Smooth muscle cell (in vitro differentiated cells): ENCODE results near the gene ARHGEF3. TPM values are rescaled to one million over a fixed set of nuclear protein-coding genes. Genes with fewer than 3 reads are reported as not detected.
"Not testable (repeated sequence)": the region's sequence is repeated elsewhere in the genome, so short reads cannot be mapped to it uniquely, and the experiment has no call there.

Experiments used
- DNase-seq: peaks from one replicate; lab custom pipeline; 2025; ENCODE audit not compliant: unreplicated experiment; lab: John Stamatoyannopoulos, UW
- H2AFZ ChIP-seq: fragments of 200-600 bp; sonication (generic); 2 replicates; pipeline ENCODE4 v1.6.0; 2016; ENCODE audit warnings: antibody characterized with exemption, low read depth, mild to moderate bottlenecking
- H3F3A ChIP-seq: fragments of 200-600 bp; sonication (generic); 2 replicates; pipeline ENCODE4 v1.6.0; 2017; ENCODE audit warnings: antibody characterized with exemption, low read depth
- H3K27ac ChIP-seq: fragments of 200-600 bp; sonication (generic); 2 replicates; pipeline ENCODE4 v1.5.1; 2016; ENCODE audit warnings: low read depth, mild to moderate bottlenecking
- H3K27me3 ChIP-seq: fragments of 200-600 bp; sonication (generic); 2 replicates; pipeline ENCODE4 v1.6.1; 2016; ENCODE audit warnings: low read depth, mild to moderate bottlenecking
- H3K36me3 ChIP-seq: fragments of 200-600 bp; sonication (generic); 2 replicates; pipeline ENCODE4 v1.5.1; 2016; ENCODE audit warnings: low read depth
- H3K4me1 ChIP-seq: fragments of 200-600 bp; sonication (generic); 2 replicates; pipeline ENCODE4 v1.5.1; 2016; ENCODE audit warnings: low read depth
- H3K4me2 ChIP-seq: fragments of 200-600 bp; sonication (generic); 2 replicates; pipeline ENCODE4 v1.6.0; 2016; ENCODE audit warnings: mild to moderate bottlenecking
- H3K4me3 ChIP-seq: fragments of 200-600 bp; sonication (generic); 2 replicates; pipeline ENCODE4 v1.5.1; 2016; ENCODE audit warnings: mild to moderate bottlenecking
- H3K79me2 ChIP-seq: fragments of 200-600 bp; sonication (generic); 2 replicates; pipeline ENCODE4 v1.6.0; 2016; ENCODE audit warnings: low read depth, mild to moderate bottlenecking
- H3K9ac ChIP-seq: fragments of 200-600 bp; sonication (generic); 2 replicates; pipeline ENCODE4 v1.6.0; 2016; ENCODE audit warnings: low read depth
- H3K9me3 ChIP-seq: fragments of 200-600 bp; sonication (generic); replicated peaks from 2 replicates; pipeline ENCODE4 v1.5.1; 2016; ENCODE audit warnings: low read depth
- H4K20me1 ChIP-seq: fragments of 200-600 bp; sonication (generic); 2 replicates; pipeline ENCODE4 v1.6.0; 2016; ENCODE audit warnings: low read depth
- CTCF ChIP-seq: fragments of 200-600 bp; sonication (generic); IDR thresholded peaks from 2 replicates; pipeline ENCODE4 v1.5.1; 2017; ENCODE audit warnings: borderline replicate concordance, mild to moderate bottlenecking, antibody characterized with exemption; ENCODE audit not compliant: insufficient read depth, poor library complexity, severe bottlenecking
- WGBS: methylation state at CpG from one replicate; pipeline ENCODE4 v1.1.7; 2016; ENCODE audit warnings: low lambda C conversion rate; 5-methylcytosine and 5-hydroxymethylcytosine counted together
- polyA plus RNA-seq: library from polyadenylated mRNA; unstranded; fragments of >200 nt; fragmentation: Nextera tagmentation; extraction: Ambion mirVana; gene quantifications from 2 replicates; pipeline ENCODE4 v1.2.1, GENCODE V29; 2016
- total RNA-seq: library from RNA; depleted of rRNA; stranded (reverse); fragments of >200 nt; gene quantifications from 2 replicates; pipeline ENCODE4 v1.2.3, GENCODE V29; 2014

The ARHGEF3 gene
- total and polyA plus RNA-seq, 2 experiments from 2014 or later, result 131 to 137 TPM

GRCh38 chr3:56693750-56694149 is 108.0 kb downstream of the ARHGEF3 start:
- DNase-seq, result no peak
- Histone ChIP-seq H3K36me3 (no peaks in the 10 kb centered on the region), H3K9me3 (no peaks in the 10 kb centered on the region), H3K9ac (no peak overlapping the region), H3K4me3 (no peak overlapping the region), H3K4me1 (no peaks in the 10 kb centered on the region), H4K20me1 (no peaks in the 10 kb centered on the region), H3K4me2 (no peak overlapping the region), H3K27me3 (no peaks in the 10 kb centered on the region), H3K79me2 (no peaks in the 10 kb centered on the region), H2AFZ (no peak overlapping the region), H3K27ac (no peak overlapping the region), H3F3A (no peaks in the 10 kb centered on the region)
- WGBS, result 88% methylated on average over 3 of the region's 3 CpGs
- no peak for TF ChIP-seq CTCF

- not testable (repeated sequence) for DNase-seq, H3K36me3 ChIP-seq, H2AFZ ChIP-seq, H3K27ac ChIP-seq, H3K4me3 ChIP-seq, H3K4me2 ChIP-seq, H3K9ac ChIP-seq, H4K20me1 ChIP-seq, H3K9me3 ChIP-seq, H3F3A ChIP-seq, H3K27me3 ChIP-seq, H3K79me2 ChIP-seq, H3K4me1 ChIP-seq
- WGBS, result 88% methylated on average over 15 of the region's 15 CpGs
Observed at GRCh38 chr3:56692520-56693433, 109.0 kb downstream of the ARHGEF3 start.

- not testable (repeated sequence) for H4K20me1 ChIP-seq, H2AFZ ChIP-seq
Observed at GRCh38 chr3:56692001-56692365, 109.8 kb downstream of the ARHGEF3 start.

GRCh38 chr3:56691165-56692000 is 110.4 kb downstream of the ARHGEF3 start:
- no peaks in the 10 kb centered on the region for H3K79me2 ChIP-seq
- H3K36me3 ChIP-seq, result no peaks in the 10 kb centered on the region
- DNase-seq, result no peak
- no peaks in the 10 kb centered on the region for H4K20me1 ChIP-seq
- no peak for TF ChIP-seq CTCF
- WGBS, result 96% methylated on average over 19 of the region's 19 CpGs
- no peaks in the 10 kb centered on the region for H3F3A ChIP-seq
- no peak overlapping the region for H3K4me3 ChIP-seq
- H3K4me2 ChIP-seq, result no peak overlapping the region
- no peaks in the 10 kb centered on the region for H3K27me3 ChIP-seq
- no peak overlapping the region for H3K9ac ChIP-seq
- no peak overlapping the region for H3K27ac ChIP-seq
- H3K4me1 ChIP-seq, result no peaks in the 10 kb centered on the region
- no peak overlapping the region for H2AFZ ChIP-seq
- no peaks in the 10 kb centered on the region for H3K9me3 ChIP-seq

More at GRCh38 chr3:56692001-56692365, 109.8 kb downstream of the ARHGEF3 start:
- not testable (repeated sequence) for H3K79me2 ChIP-seq, H3K9ac ChIP-seq, H3F3A ChIP-seq, H3K27ac ChIP-seq, H3K36me3 ChIP-seq, H3K4me3 ChIP-seq, DNase-seq, H3K4me2 ChIP-seq, H3K27me3 ChIP-seq, H3K9me3 ChIP-seq, H3K4me1 ChIP-seq
- 98% methylated on average over 19 of the region's 21 CpGs for WGBS
